K562 (cell line): ENCODE results near the gene KIZ. TPM values are rescaled to one million over a fixed set of nuclear protein-coding genes. Genes with fewer than 3 reads are reported as not detected.

Experiments used
- ATAC-seq: fragments of 200-7000 bp; cut with Tn5 transposase; 3 replicates; pipeline ENCODE4 v1.9.1; 2020; ENCODE audit warnings: moderate library complexity
- BruUV-seq: library from RNA; stranded (reverse); fragments of 400-500 nt; replicated peaks from 2 replicates; lab custom pipeline; 2021; lab: Mats Ljungman, UMichigan
- CTCF ChIA-PET: fragments of 300-600 bp; formaldehyde crosslinking; extraction: SDS; loops from one replicate; lab custom pipeline; 2021; ENCODE audit warnings: low intra/inter-chr PET ratio; lab: Yijun Ruan, JAX
- POLR2A ChIA-PET: fragments of 300-600, 350-650 bp; sonication (Branson Sonifier 250); formaldehyde crosslinking; extraction: SDS; loops from one replicate; lab custom pipeline; 2021; ENCODE audit warnings: antibody characterized with exemption, inconsistent platforms; lab: Yijun Ruan, JAX
- DNase-seq, 4 experiments: peaks; one replicate each; pipeline versions ENCODE4 v3.0.0 to v3.0.0-alpha.2; 2011 to 2018; ENCODE audit warnings: low spot score in 3 of 4, mixed read lengths in 3 of 4; ENCODE audit errors: extremely low read depth in 1 of 4
- FAIRE-seq: peaks from 2 replicates; lab custom pipeline; 2011; peaks lifted over from hg19 to GRCh38; lab: Jason Lieb, UNC
- H2AFZ ChIP-seq: 2 replicates; pipeline ENCODE4 v1.6.0; 2011; ENCODE audit warnings: low read depth, low read length, control low read depth, inconsistent platforms
- H3K27ac ChIP-seq: fragments of 200-600 bp; 3 replicates; pipeline ENCODE4 v1.8.0; 2011; ENCODE audit warnings: low read depth, mild to moderate bottlenecking, control low read depth, inconsistent platforms, low read length, moderate library complexity, mixed read lengths; ENCODE audit errors: extremely low read depth
- H3K27me3 ChIP-seq, 2 experiments: fragments of 300-600 bp in 1 of 2; 2 replicates in 1 of 2; 3 replicates in 1 of 2; pipeline versions ENCODE4 v1.6.0 to v1.8.0; 2011; ENCODE audit warnings: inconsistent platforms in 2 of 2, low read length in 2 of 2, mild to moderate bottlenecking in 1 of 2, mixed read lengths in 1 of 2, moderate library complexity in 1 of 2; ENCODE audit not compliant: control insufficient read depth in 2 of 2, insufficient read depth in 2 of 2
- H3K36me3 ChIP-seq: fragments of 300-600 bp; 3 replicates; pipeline ENCODE4 v1.8.0; 2011; ENCODE audit warnings: mild to moderate bottlenecking, low read length, inconsistent platforms; ENCODE audit not compliant: control insufficient read depth, insufficient read depth
- H3K4me1 ChIP-seq, 2 experiments: fragments of 200-600 bp in 1 of 2; replicated peaks in 1 of 2; 2 replicates in 1 of 2; 3 replicates in 1 of 2; pipeline versions ENCODE4 v1.5.1 to v1.8.0; 2011; ENCODE audit warnings: inconsistent platforms in 2 of 2, low read length in 2 of 2, mild to moderate bottlenecking in 1 of 2, mixed read lengths in 1 of 2, moderate library complexity in 1 of 2; ENCODE audit not compliant: control insufficient read depth in 2 of 2, insufficient read depth in 2 of 2
- H3K4me2 ChIP-seq: 2 replicates; pipeline ENCODE4 v1.6.1; 2011; ENCODE audit warnings: low read length, control low read depth, inconsistent platforms, mixed read lengths; ENCODE audit not compliant: insufficient read depth
- H3K4me3 ChIP-seq: fragments of 200-600 bp; sonication (generic), shearing (Covaris generic); 2 replicates; pipeline ENCODE4 v1.5.1; 2016; ENCODE audit warnings: control low read depth, inconsistent platforms
- H3K79me2 ChIP-seq: fragments of 200-600 bp; 3 replicates; pipeline ENCODE4 v1.8.0; 2011; ENCODE audit warnings: low read length, inconsistent platforms; ENCODE audit not compliant: control insufficient read depth, insufficient read depth
- H3K9ac ChIP-seq, 2 experiments: 2 replicates each; pipeline versions ENCODE4 v1.6.0 to v1.6.1; 2011; ENCODE audit warnings: low read depth in 2 of 2, low read length in 2 of 2, control low read depth in 1 of 2, inconsistent platforms in 1 of 2, mild to moderate bottlenecking in 1 of 2, mixed read lengths in 1 of 2; ENCODE audit not compliant: insufficient read depth in 1 of 2
- H3K9me1 ChIP-seq: one replicate; pipeline ENCODE4 v1.6.0; 2011; ENCODE audit warnings: inconsistent platforms, mild to moderate bottlenecking, low read length, moderate library complexity; ENCODE audit not compliant: control insufficient read depth, insufficient read depth
- H3K9me3 ChIP-seq: replicated peaks from 2 replicates; pipeline ENCODE4 v1.5.1; 2011; ENCODE audit warnings: low read depth, low read length, inconsistent platforms; ENCODE audit not compliant: control insufficient read depth, insufficient read depth
- H4K20me1 ChIP-seq: replicated peaks from 2 replicates; pipeline ENCODE4 v1.6.1; 2011; ENCODE audit warnings: low read length, inconsistent platforms, mixed read lengths; ENCODE audit not compliant: control insufficient read depth, insufficient read depth
- CBFB ChIP-seq: sonication (generic); formaldehyde crosslinking; IDR thresholded peaks from 2 replicates; pipeline ENCODE4 v1.4.0; 2020; ENCODE audit warnings: mild to moderate bottlenecking, missing genetic modification reagents
- CBX5 ChIP-seq: IDR thresholded peaks from 2 replicates; pipeline ENCODE4 v1.6.1; 2014; ENCODE audit warnings: low read depth, borderline replicate concordance
- FOXA1 ChIP-seq: fragments of 450-650 bp; IDR thresholded peaks from 2 replicates; pipeline ENCODE4 v1.6.1; 2016; ENCODE audit warnings: mild to moderate bottlenecking, borderline replicate concordance
- HDAC2 ChIP-seq: fragments of 450-650 bp; IDR thresholded peaks from 2 replicates; pipeline ENCODE4 v1.6.1; 2016; ENCODE audit warnings: mild to moderate bottlenecking
- PHTF2 ChIP-seq: fragments of 250-450 bp; sonication (Bioruptor Pico); IDR thresholded peaks from 2 replicates; pipeline ENCODE4 v1.5.0; 2021; ENCODE audit warnings: mild to moderate bottlenecking
- RFX7 ChIP-seq: fragments of 250-450 bp; sonication (Bioruptor Pico); IDR thresholded peaks from 2 replicates; pipeline ENCODE4 v1.5.1; 2021; ENCODE audit warnings: mild to moderate bottlenecking
- SMAD3 ChIP-seq: fragments of 450-650 bp; formaldehyde crosslinking; conservative IDR thresholded peaks from 2 replicates; pipeline ENCODE4 v1.4.0; 2020; ENCODE audit warnings: mild to moderate bottlenecking
- SMARCB1 ChIP-seq: IDR thresholded peaks from 2 replicates; pipeline ENCODE4 v1.6.1; 2011; ENCODE audit warnings: improper control_type of control experiment, low read depth; ENCODE audit not compliant: insufficient read length
- TBL1XR1 ChIP-seq, 2 experiments: IDR thresholded peaks; 2 replicates each; pipeline ENCODE4 v1.6.1; 2012; ENCODE audit warnings: improper control_type of control experiment in 2 of 2, low read length in 2 of 2, mild to moderate bottlenecking in 1 of 2
- ZFX ChIP-seq: sonication (generic); formaldehyde crosslinking; IDR thresholded peaks from 2 replicates; pipeline ENCODE4 v1.8.0; 2022; ENCODE audit warnings: mild to moderate bottlenecking, missing genetic modification reagents, moderate library complexity
- ZNF232 ChIP-seq: sonication (generic); formaldehyde crosslinking; IDR thresholded peaks from 2 replicates; pipeline ENCODE4 v1.8.0; 2022; ENCODE audit warnings: mild to moderate bottlenecking, missing genetic modification reagents
- ZNF589 ChIP-seq: fragments of 200-800 bp; sonication (Bioruptor generic); IDR thresholded peaks from 2 replicates; pipeline ENCODE4 v1.6.1; 2016; ENCODE audit warnings: low read depth, missing genetic modification characterization, missing compliant biosample characterization
- ZNF77 ChIP-seq: fragments of 250-450 bp; sonication (Bioruptor Pico); IDR thresholded peaks from 2 replicates; pipeline ENCODE4 v1.5.0; 2020
- ZNF780A ChIP-seq: fragments of 250-450 bp; sonication (Bioruptor Pico); IDR thresholded peaks from 2 replicates; pipeline ENCODE4 v1.5.0; 2021; ENCODE audit warnings: mild to moderate bottlenecking
- WGBS: fragments of 100-300 bp; shearing (Covaris generic); methylation state at CpG from one replicate; pipeline ENCODE4 v1.1.6; 2016; ENCODE audit warnings: low coverage, mixed read lengths; ENCODE audit not compliant: insufficient coverage; ENCODE audit errors: missing lambda C conversion rate; 5-methylcytosine and 5-hydroxymethylcytosine counted together
- in situ Hi-C: fragments of 300-500 bp; cut with MboI; formaldehyde crosslinking; loops from 4 replicates; pipeline ENCODE4 v1.15.0; 2018; ENCODE audit warnings: inconsistent platforms, mixed read lengths
- intact Hi-C: fragments of 100-400 bp; cut with micrococcal nuclease; formaldehyde crosslinking; loops from 2 replicates; pipeline ENCODE4 v1.14.2; 2022
- polyA plus RNA-seq, 8 experiments: library from polyadenylated mRNA; depleted of rRNA in 4 of 8; stranded (reverse) in 5 of 8; unstranded in 3 of 8; fragments of >200 nt; fragmentation: Nextera tagmentation in 2 of 8; fragmentation: Illumina TruSeq in 1 of 8; extraction: Ambion mirVana in 2 of 8; extraction: Trizol in 1 of 8; gene quantifications; 2 replicates each; pipeline versions ENCODE4 v1.2.1 to v1.2.3, GENCODE V29; 2011 to 2014; ENCODE audit warnings: inconsistent platforms in 1 of 8, missing spikeins in 1 of 8
- total RNA-seq, 7 experiments: library from RNA; depleted of rRNA in 6 of 7; stranded (reverse); fragments of >200 nt in 6 of 7; fragmentation: Illumina TruSeq in 2 of 7; extraction: Trizol in 2 of 7; gene quantifications; 2 replicates each; pipeline versions ENCODE4 v1.2.1 to v1.2.3, GENCODE V29; 2011 to 2021; ENCODE audit warnings: low replicate concordance in 1 of 7
- TF ChIP-seq, protein P1 (sequence below): IDR thresholded peaks from 3 replicates; pipeline ENCODE4 v1.6.1; 2011; ENCODE audit warnings: borderline replicate concordance, mild to moderate bottlenecking, moderate library complexity; ENCODE audit not compliant: insufficient read length; ENCODE audit errors: extremely low read depth
- TF ChIP-seq, protein P2 (sequence below), 2 experiments: fragments of 450-650 bp; IDR thresholded peaks; 2 replicates each; pipeline ENCODE4 v1.6.1; 2018; ENCODE audit warnings: mild to moderate bottlenecking in 2 of 2, low read depth in 1 of 2; ENCODE audit not compliant: partially characterized antibody in 2 of 2
- TF ChIP-seq, protein P3 (sequence below): fragments of 450-650 bp; IDR thresholded peaks from 2 replicates; pipeline ENCODE4 v1.6.1; 2014; ENCODE audit warnings: low read depth, mild to moderate bottlenecking, moderate library complexity, borderline replicate concordance

The KIZ gene
- total and polyA plus RNA-seq, 9 of the 15 experiments (the other 6 are each of a cell fraction or from before 2014, with no cell fraction given), result 4.9 to 21.1 (median 13.5) TPM

DNA sequence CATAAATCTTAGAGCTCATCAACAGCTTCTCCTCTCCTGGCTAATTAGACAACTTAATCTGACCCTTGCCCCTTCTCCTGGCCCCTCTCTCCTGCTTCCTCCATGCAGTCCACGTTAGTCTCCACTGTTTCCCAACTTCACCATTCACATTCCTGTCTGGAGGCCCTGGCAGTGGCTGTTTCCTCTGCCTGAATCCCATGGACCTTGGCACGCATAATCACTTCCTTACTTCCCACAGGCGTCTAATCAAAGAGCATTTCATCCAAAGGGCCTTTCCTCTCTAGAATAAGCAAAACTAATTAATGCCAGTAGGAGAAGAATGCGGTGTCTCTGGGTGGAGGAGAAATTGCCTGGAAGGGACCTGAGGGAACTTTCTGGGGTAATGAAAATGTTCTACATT, 160.9 kb downstream of the KIZ start:
- DNase-seq (no peak), FAIRE-seq (no peak), ATAC-seq (no peak)
- Histone ChIP-seq H3K4me3 (no peak overlapping the region), H3K9me3 (no peaks in the 10 kb centered on the region), H3K4me1 (no peaks in the 10 kb centered on the region), H2AFZ (no peak overlapping the region), H4K20me1 (no peaks in the 10 kb centered on the region), H3K27me3 (peaks cover 0 to 5% of the 10 kb centered on the region in 2 experiments; a peak in 3 of 5 replicates), H3K9me1 (no peaks in the 10 kb centered on the region), H3K4me2 (no peak overlapping the region), H3K9ac (no peak overlapping the region), H3K36me3 (no peaks in the 10 kb centered on the region), H3K79me2 (no peaks in the 10 kb centered on the region), H3K27ac (no peak overlapping the region)
- in situ Hi-C loops (no loop called here), intact Hi-C loops (no loop called here)
- BruUV-seq, result no TSS peak
- 9% methylated on average over 4 of the region's 4 CpGs for WGBS
- ChIA-PET CTCF (no interaction called here), POLR2A (no interaction called here)
- TF ChIP-seq CBFB (CRISPR knock-in tag), result no peak
- TF ChIP-seq RFX7, result no peak
- no peak for TF ChIP-seq SMAD3
- no peak for TF ChIP-seq TBL1XR1 (IDR thresholded peaks at IDR 0.05; ENCODE audit: low read length in 2 of 2)
- TF ChIP-seq, protein P1, sequence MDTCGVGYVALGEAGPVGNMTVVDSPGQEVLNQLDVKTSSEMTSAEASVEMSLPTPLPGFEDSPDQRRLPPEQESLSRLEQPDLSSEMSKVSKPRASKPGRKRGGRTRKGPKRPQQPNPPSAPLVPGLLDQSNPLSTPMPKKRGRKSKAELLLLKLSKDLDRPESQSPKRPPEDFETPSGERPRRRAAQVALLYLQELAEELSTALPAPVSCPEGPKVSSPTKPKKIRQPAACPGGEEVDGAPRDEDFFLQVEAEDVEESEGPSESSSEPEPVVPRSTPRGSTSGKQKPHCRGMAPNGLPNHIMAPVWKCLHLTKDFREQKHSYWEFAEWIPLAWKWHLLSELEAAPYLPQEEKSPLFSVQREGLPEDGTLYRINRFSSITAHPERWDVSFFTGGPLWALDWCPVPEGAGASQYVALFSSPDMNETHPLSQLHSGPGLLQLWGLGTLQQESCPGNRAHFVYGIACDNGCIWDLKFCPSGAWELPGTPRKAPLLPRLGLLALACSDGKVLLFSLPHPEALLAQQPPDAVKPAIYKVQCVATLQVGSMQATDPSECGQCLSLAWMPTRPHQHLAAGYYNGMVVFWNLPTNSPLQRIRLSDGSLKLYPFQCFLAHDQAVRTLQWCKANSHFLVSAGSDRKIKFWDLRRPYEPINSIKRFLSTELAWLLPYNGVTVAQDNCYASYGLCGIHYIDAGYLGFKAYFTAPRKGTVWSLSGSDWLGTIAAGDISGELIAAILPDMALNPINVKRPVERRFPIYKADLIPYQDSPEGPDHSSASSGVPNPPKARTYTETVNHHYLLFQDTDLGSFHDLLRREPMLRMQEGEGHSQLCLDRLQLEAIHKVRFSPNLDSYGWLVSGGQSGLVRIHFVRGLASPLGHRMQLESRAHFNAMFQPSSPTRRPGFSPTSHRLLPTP, result no peak
- TF ChIP-seq ZNF780A (CRISPR knock-in tag), result no peak
- no peak for TF ChIP-seq ZNF232 (CRISPR knock-in tag)
- no peak for TF ChIP-seq HDAC2
- no peak for TF ChIP-seq ZNF77 (CRISPR knock-in tag)
- TF ChIP-seq, protein P2, sequence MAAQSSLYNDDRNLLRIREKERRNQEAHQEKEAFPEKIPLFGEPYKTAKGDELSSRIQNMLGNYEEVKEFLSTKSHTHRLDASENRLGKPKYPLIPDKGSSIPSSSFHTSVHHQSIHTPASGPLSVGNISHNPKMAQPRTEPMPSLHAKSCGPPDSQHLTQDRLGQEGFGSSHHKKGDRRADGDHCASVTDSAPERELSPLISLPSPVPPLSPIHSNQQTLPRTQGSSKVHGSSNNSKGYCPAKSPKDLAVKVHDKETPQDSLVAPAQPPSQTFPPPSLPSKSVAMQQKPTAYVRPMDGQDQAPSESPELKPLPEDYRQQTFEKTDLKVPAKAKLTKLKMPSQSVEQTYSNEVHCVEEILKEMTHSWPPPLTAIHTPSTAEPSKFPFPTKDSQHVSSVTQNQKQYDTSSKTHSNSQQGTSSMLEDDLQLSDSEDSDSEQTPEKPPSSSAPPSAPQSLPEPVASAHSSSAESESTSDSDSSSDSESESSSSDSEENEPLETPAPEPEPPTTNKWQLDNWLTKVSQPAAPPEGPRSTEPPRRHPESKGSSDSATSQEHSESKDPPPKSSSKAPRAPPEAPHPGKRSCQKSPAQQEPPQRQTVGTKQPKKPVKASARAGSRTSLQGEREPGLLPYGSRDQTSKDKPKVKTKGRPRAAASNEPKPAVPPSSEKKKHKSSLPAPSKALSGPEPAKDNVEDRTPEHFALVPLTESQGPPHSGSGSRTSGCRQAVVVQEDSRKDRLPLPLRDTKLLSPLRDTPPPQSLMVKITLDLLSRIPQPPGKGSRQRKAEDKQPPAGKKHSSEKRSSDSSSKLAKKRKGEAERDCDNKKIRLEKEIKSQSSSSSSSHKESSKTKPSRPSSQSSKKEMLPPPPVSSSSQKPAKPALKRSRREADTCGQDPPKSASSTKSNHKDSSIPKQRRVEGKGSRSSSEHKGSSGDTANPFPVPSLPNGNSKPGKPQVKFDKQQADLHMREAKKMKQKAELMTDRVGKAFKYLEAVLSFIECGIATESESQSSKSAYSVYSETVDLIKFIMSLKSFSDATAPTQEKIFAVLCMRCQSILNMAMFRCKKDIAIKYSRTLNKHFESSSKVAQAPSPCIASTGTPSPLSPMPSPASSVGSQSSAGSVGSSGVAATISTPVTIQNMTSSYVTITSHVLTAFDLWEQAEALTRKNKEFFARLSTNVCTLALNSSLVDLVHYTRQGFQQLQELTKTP (IDR thresholded peaks at IDR 0.05; ENCODE audit: low read depth in 1 of 2, partially characterized antibody in 2 of 2), result no peak
- no peak for TF ChIP-seq PHTF2 (CRISPR knock-in tag)
- no peak for TF ChIP-seq ZNF589 (CRISPR knock-in tag)
- no peak for TF ChIP-seq ZFX (CRISPR knock-in tag)
- TF ChIP-seq CBX5, result no peak
- TF ChIP-seq, protein P3, sequence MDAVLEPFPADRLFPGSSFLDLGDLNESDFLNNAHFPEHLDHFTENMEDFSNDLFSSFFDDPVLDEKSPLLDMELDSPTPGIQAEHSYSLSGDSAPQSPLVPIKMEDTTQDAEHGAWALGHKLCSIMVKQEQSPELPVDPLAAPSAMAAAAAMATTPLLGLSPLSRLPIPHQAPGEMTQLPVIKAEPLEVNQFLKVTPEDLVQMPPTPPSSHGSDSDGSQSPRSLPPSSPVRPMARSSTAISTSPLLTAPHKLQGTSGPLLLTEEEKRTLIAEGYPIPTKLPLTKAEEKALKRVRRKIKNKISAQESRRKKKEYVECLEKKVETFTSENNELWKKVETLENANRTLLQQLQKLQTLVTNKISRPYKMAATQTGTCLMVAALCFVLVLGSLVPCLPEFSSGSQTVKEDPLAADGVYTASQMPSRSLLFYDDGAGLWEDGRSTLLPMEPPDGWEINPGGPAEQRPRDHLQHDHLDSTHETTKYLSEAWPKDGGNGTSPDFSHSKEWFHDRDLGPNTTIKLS, result no peak
- TF ChIP-seq SMARCB1, result no peak
- no peak for TF ChIP-seq FOXA1
